CD4-positive, alpha-beta T cell (primary cell): ENCODE measurements around the gene RCOR1. TPM values are rescaled to one million over a fixed set of nuclear protein-coding genes. Genes with fewer than 3 reads are reported as not detected.

Source experiments
- ATAC-seq: fragments of 200-7000 bp; cut with Tn5 transposase; one replicate; pipeline ENCODE4 v1.10.0; 2022; ENCODE audit warnings: mild to moderate bottlenecking; ENCODE audit not compliant: poor library complexity
- CTCF ChIA-PET: fragments of 350-600 bp; sonication (Branson Sonifier 250); formaldehyde crosslinking; loops from one replicate; lab custom pipeline; 2021; ENCODE audit warnings: antibody characterized with exemption, inconsistent platforms; lab: Charles Lee
- POLR2A ChIA-PET: fragments of 350-600 bp; sonication (Branson Sonifier 250); formaldehyde crosslinking; loops from one replicate; lab custom pipeline; 2021; ENCODE audit warnings: antibody characterized with exemption, inconsistent platforms; lab: Charles Lee
- DNase-seq, 14 experiments: peaks; one replicate each; pipeline ENCODE4 v3.0.0-alpha.2; 2013 to 2020; ENCODE audit warnings: mixed read lengths in 2 of 14
- H3K27ac ChIP-seq, 2 donors: one replicate each; pipeline versions ENCODE4 v1.5.1 to v1.7.0; 2013; ENCODE audit warnings: low read length in 2 of 2, low read depth in 1 of 2, mild to moderate bottlenecking in 1 of 2
- H3K27me3 ChIP-seq, 2 experiments: 1 replicate in 1 of 2; 2 replicates in 1 of 2; pipeline versions ENCODE4 v1.6.1 to v1.7.0; 2013; ENCODE audit warnings: low read length in 2 of 2, control low read depth in 1 of 2, mild to moderate bottlenecking in 1 of 2, moderate library complexity in 1 of 2; ENCODE audit not compliant: insufficient read depth in 2 of 2, control insufficient read depth in 1 of 2
- H3K36me3 ChIP-seq: one replicate; pipeline ENCODE4 v1.6.1; 2013; ENCODE audit warnings: low read length, control low read depth; ENCODE audit not compliant: insufficient read depth
- H3K4me1 ChIP-seq: one replicate; pipeline ENCODE4 v1.6.1; 2013; ENCODE audit warnings: low read length, control low read depth; ENCODE audit not compliant: insufficient read depth
- H3K4me3 ChIP-seq: one replicate; pipeline ENCODE4 v1.5.1; 2013; ENCODE audit warnings: mild to moderate bottlenecking, low read length, moderate library complexity
- H3K9me3 ChIP-seq, 2 experiments: 1 replicate in 1 of 2; 2 replicates in 1 of 2; pipeline versions ENCODE4 v1.6.1 to v1.7.0; 2013; ENCODE audit warnings: low read length in 2 of 2, mild to moderate bottlenecking in 2 of 2, control low read depth in 1 of 2, moderate library complexity in 1 of 2; ENCODE audit not compliant: control insufficient read depth in 1 of 2, insufficient read depth in 1 of 2
- H3K27ac Mint-ChIP-seq: one replicate; pipeline ENCODE4 v1.8.0; 2020; ENCODE audit warnings: mixed read lengths
- H3K27me3 Mint-ChIP-seq: one replicate; pipeline ENCODE4 v1.8.0; 2021; ENCODE audit warnings: mixed read lengths
- H3K36me3 Mint-ChIP-seq: one replicate; pipeline ENCODE4 v1.8.0; 2021; ENCODE audit warnings: low read depth, mixed read lengths
- H3K4me1 Mint-ChIP-seq: one replicate; pipeline ENCODE4 v1.8.0; 2021; ENCODE audit warnings: low read depth, mixed read lengths
- H3K4me3 Mint-ChIP-seq: one replicate; pipeline ENCODE4 v1.8.0; 2020; ENCODE audit warnings: mild to moderate bottlenecking, mixed read lengths
- H3K9me3 Mint-ChIP-seq: one replicate; pipeline ENCODE4 v1.8.0; 2020; ENCODE audit warnings: mixed read lengths
- intact Hi-C, 2 experiments: fragments of 100-400 bp; cut with DNase I in 1 of 2; cut with micrococcal nuclease in 1 of 2; formaldehyde crosslinking; loops; one replicate each; pipeline versions ENCODE4 v1.15.1 to v1.9.0; 2023 to 2025; cut with DNase I, micrococcal nuclease
- total RNA-seq, 174 experiments: library from RNA in 2 of 174; stranded (reverse) in 2 of 174; gene quantifications; one replicate each; pipeline ENCODE4 v1.2.3 and lab custom pipeline; 2021 to 2026
- TF ChIP-seq, protein P1 (sequence below): fragments of 200-600 bp; IDR thresholded peaks from one replicate; pipeline ENCODE4 v1.8.0; 2022; ENCODE audit warnings: antibody characterized with exemption, mild to moderate bottlenecking

Gene RCOR1
- total RNA-seq, 2 experiments from 2014 or later = 20.5 to 23.1 TPM

DNA sequence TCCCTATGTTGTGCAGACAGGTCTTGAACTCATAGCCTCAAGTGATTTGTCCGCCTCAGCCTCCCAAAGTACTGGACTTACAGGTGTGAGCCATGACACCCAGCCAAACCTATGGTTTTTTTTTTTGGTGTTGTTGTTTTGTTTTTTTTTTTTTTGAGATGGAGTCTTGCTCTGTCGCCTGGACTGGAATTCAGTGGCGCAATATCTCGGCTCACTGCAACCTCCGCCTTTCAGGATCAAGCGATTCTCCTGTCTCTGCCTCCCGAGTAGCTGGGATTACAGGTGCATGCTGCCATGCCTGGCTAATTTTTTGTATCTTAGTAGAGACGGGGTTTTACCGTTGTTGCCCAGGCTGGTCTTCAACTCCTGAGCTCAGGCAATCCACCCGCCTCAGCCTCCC lies 11.3 kb upstream of the RCOR1 start:
- Mint-ChIP-seq H3K4me1 (no peaks in the 10 kb centered on the region), H3K27ac (no peak overlapping the region), H3K4me3 (no peak overlapping the region), H3K27me3 (no peaks in the 10 kb centered on the region), H3K9me3 (no peaks in the 10 kb centered on the region), H3K36me3 (no peaks in the 10 kb centered on the region)
- Histone ChIP-seq H3K9me3 (no peaks in the 10 kb centered on the region), H3K4me3 (no peak overlapping the region), H3K4me1 (no peaks in the 10 kb centered on the region), H3K27me3 (no peaks in the 10 kb centered on the region), H3K36me3 (no peaks in the 10 kb centered on the region), H3K27ac (no peak overlapping the region)
- intact Hi-C loops = no loop called here
- DNase-seq (no peak), ATAC-seq (no peak)
- POLR2A ChIA-PET = no interaction called here
- TF ChIP-seq, protein P1, sequence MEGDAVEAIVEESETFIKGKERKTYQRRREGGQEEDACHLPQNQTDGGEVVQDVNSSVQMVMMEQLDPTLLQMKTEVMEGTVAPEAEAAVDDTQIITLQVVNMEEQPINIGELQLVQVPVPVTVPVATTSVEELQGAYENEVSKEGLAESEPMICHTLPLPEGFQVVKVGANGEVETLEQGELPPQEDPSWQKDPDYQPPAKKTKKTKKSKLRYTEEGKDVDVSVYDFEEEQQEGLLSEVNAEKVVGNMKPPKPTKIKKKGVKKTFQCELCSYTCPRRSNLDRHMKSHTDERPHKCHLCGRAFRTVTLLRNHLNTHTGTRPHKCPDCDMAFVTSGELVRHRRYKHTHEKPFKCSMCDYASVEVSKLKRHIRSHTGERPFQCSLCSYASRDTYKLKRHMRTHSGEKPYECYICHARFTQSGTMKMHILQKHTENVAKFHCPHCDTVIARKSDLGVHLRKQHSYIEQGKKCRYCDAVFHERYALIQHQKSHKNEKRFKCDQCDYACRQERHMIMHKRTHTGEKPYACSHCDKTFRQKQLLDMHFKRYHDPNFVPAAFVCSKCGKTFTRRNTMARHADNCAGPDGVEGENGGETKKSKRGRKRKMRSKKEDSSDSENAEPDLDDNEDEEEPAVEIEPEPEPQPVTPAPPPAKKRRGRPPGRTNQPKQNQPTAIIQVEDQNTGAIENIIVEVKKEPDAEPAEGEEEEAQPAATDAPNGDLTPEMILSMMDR = no peak
- CTCF ChIA-PET = no interaction called here

DNA sequence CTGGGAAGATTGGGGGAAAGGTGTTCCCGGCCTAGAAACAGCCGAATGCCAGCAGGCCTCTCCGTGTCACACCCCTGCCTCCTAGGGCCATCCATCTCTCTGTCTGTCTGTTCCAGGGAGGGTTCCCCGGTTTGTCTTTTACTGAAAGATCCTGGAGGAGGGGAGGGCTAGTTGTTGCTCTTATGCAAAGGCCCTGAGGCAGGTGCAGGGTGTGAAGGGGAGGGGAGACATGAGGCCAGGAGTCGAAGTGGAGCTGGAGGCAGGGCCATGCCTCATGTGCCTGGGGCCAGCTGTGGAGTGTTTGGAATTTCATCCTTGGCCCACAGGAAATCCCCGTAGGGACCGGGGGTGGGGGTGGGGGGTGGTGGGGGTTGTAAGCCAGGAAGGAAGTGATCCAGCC lies 8.7 kb upstream of the RCOR1 start:
- Mint-ChIP-seq H3K4me1 (no peaks in the 10 kb centered on the region), H3K9me3 (no peaks in the 10 kb centered on the region), H3K27me3 (no peaks in the 10 kb centered on the region), H3K36me3 (no peaks in the 10 kb centered on the region), H3K27ac (no peak overlapping the region), H3K4me3 (no peak overlapping the region)
- ChIA-PET POLR2A (no interaction called here), CTCF (no interaction called here)
- Histone ChIP-seq H3K27me3 (no peaks in the 10 kb centered on the region), H3K9me3 (no peaks in the 10 kb centered on the region), H3K4me3 (no peak overlapping the region), H3K36me3 (no peaks in the 10 kb centered on the region), H3K4me1 (no peaks in the 10 kb centered on the region), H3K27ac (no peak overlapping the region)
- intact Hi-C loops = no loop called here
- TF ChIP-seq, protein P1 = no peak
- no peak for DNase-seq
- ATAC-seq = no peak

DNA sequence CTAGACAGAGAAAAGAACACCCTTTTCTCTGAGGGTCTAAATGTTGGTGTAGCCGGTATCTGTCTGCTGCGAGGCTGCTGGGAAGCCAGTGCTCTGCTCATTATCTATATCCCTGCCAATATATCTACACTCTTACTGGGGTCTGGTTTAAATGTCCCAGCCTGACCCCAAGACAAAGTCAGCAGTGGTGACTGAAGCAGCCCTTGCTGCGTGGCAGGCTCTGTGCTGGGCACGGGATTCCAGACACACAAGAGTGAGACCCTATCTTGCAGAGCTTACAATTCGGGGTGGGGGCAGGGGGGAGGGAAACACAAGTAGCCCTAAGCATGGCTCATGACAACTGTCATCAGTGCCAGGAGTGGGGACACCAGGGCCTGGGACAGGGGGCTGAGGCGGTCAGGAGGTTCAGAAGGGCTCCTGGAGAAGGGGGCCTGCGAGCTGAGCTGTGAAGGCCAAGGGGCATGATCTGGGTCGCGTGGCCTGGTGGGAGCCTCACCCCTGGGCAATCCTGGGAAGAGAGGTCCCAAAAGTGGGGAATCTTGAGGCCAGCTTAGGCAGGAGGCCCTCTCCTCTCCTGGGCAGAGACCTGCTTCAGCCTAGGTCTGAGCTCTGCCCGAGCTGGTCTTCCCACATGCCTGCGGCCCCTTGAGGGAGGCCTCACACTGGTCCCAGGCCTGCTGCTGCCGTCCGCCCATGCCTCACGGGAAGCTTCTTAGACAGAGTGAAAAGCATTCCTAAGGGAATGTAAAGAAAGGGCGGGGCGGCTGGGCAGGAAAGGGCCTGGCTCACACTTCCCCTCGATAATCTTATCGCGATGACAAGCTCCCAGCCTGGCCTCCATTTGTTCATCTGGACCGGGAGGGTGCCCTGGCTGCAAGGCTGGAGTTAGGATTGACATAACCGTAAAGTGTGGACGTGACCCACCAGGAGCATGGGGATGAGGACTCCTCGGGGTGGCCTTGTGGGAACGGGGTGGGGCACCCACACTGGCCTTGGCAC lies 7.3 kb upstream of the RCOR1 start:
- no peaks in the 10 kb centered on the region for H3K36me3 ChIP-seq
- H3K4me3 Mint-ChIP-seq = no peak overlapping the region
- H3K27me3 ChIP-seq = no peaks in the 10 kb centered on the region
- no peak overlapping the region for H3K4me3 ChIP-seq
- H3K27me3 Mint-ChIP-seq = no peaks in the 10 kb centered on the region
- ChIA-PET POLR2A (interaction anchor here (0.6 kb wide), 1 partner anchor 270 kb away, joined by 3 read pairs; no protein-coding TSS in a partner anchor), CTCF (interaction anchor here (0.6 kb wide), 1 partner anchor 21 kb away, joined by 3 read pairs; no protein-coding TSS in a partner anchor)
- no peak overlapping the region for H3K27ac ChIP-seq
- no peaks in the 10 kb centered on the region for H3K9me3 ChIP-seq
- DNase-seq = no peak
- no peaks in the 10 kb centered on the region for H3K9me3 Mint-ChIP-seq
- H3K4me1 Mint-ChIP-seq = no peaks in the 10 kb centered on the region
- no peaks in the 10 kb centered on the region for H3K4me1 ChIP-seq
- no peak for ATAC-seq
- no peaks in the 10 kb centered on the region for H3K36me3 Mint-ChIP-seq
- TF ChIP-seq, protein P1 = no peak
- H3K27ac Mint-ChIP-seq = no peak overlapping the region
- intact Hi-C loops = no loop called here
